HL-60 (cell line): Measurements from ENCODE around the gene ADTRP.

Experiments used
- GABPA ChIP-seq: IDR thresholded peaks from 2 replicates; pipeline ENCODE4 v1.6.1; 2012; ENCODE audit warnings: low read depth
- POLR2AphosphoS5 ChIP-seq: IDR thresholded peaks from 2 replicates; pipeline ENCODE4 v1.6.1; 2012; ENCODE audit warnings: low read depth
- SPI1 ChIP-seq: IDR thresholded peaks from 2 replicates; pipeline ENCODE4 v1.6.1; 2012; ENCODE audit warnings: low read depth, mild to moderate bottlenecking, borderline replicate concordance
- TF ChIP-seq, protein P1 (sequence below): IDR thresholded peaks from one replicate; pipeline ENCODE4 v1.5.1; 2011; ENCODE audit warnings: low read length, control low read depth, inconsistent platforms; ENCODE audit not compliant: insufficient read depth
- TF ChIP-seq, protein P2 (sequence below): IDR thresholded peaks from 2 replicates; pipeline ENCODE4 v1.6.1; 2012; ENCODE audit warnings: low read depth; ENCODE audit not compliant: insufficient replicate concordance

DNA sequence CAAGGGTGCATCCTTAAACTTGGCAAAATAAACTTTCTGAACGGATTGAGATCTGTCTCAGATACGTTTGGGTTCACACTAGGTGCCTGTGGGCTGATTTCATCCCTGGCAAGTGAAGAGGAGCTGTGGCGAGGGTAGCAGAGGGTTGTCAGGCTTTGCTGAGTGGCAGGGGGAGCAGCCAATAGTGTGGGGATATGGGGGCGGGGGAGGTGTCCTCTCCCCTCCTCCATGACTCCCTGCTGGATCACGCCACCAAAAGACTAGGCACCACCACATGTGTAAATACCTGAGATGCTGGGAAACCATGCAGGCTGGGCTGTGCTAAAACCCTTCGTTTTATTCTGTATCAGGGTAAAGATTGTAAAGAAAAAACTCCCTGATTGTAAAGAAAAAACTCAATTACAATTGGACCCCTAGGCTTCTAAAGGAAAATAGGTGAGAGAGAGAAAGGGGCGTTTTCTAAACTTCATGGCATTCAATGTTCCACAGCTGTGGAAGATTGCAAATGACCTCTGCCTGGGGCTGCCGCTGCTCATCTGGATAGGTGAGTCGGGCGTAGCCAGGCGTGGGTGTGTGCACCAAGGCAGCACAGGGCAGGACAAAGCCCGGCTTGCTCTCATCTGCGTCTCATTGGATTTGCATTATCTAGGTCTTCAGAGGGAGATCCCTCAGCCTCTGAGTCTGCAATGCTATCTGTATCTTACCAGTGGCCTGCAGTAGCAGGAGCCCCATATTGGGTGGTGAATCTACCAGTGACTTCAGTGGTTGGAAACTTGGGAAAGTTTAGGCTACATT lies 26.9 kb upstream of the ADTRP start:
- TF ChIP-seq, protein P1, sequence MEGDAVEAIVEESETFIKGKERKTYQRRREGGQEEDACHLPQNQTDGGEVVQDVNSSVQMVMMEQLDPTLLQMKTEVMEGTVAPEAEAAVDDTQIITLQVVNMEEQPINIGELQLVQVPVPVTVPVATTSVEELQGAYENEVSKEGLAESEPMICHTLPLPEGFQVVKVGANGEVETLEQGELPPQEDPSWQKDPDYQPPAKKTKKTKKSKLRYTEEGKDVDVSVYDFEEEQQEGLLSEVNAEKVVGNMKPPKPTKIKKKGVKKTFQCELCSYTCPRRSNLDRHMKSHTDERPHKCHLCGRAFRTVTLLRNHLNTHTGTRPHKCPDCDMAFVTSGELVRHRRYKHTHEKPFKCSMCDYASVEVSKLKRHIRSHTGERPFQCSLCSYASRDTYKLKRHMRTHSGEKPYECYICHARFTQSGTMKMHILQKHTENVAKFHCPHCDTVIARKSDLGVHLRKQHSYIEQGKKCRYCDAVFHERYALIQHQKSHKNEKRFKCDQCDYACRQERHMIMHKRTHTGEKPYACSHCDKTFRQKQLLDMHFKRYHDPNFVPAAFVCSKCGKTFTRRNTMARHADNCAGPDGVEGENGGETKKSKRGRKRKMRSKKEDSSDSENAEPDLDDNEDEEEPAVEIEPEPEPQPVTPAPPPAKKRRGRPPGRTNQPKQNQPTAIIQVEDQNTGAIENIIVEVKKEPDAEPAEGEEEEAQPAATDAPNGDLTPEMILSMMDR = no peak
- no peak for TF ChIP-seq GABPA
- no peak for TF ChIP-seq POLR2AphosphoS5
- TF ChIP-seq, protein P2, sequence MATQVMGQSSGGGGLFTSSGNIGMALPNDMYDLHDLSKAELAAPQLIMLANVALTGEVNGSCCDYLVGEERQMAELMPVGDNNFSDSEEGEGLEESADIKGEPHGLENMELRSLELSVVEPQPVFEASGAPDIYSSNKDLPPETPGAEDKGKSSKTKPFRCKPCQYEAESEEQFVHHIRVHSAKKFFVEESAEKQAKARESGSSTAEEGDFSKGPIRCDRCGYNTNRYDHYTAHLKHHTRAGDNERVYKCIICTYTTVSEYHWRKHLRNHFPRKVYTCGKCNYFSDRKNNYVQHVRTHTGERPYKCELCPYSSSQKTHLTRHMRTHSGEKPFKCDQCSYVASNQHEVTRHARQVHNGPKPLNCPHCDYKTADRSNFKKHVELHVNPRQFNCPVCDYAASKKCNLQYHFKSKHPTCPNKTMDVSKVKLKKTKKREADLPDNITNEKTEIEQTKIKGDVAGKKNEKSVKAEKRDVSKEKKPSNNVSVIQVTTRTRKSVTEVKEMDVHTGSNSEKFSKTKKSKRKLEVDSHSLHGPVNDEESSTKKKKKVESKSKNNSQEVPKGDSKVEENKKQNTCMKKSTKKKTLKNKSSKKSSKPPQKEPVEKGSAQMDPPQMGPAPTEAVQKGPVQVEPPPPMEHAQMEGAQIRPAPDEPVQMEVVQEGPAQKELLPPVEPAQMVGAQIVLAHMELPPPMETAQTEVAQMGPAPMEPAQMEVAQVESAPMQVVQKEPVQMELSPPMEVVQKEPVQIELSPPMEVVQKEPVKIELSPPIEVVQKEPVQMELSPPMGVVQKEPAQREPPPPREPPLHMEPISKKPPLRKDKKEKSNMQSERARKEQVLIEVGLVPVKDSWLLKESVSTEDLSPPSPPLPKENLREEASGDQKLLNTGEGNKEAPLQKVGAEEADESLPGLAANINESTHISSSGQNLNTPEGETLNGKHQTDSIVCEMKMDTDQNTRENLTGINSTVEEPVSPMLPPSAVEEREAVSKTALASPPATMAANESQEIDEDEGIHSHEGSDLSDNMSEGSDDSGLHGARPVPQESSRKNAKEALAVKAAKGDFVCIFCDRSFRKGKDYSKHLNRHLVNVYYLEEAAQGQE = no peak
- TF ChIP-seq SPI1 = no peak
